Colon (tissue), 2 donors: ENCODE data around the gene SFXN1.

Experiments used
- FAIRE-seq: peaks from 2 replicates; lab custom pipeline; 2012; peaks lifted over from hg19 to GRCh38; lab: Jason Lieb, UNC
- donor health status: control.
- donor health status: control.

Gene SFXN1

DNA sequence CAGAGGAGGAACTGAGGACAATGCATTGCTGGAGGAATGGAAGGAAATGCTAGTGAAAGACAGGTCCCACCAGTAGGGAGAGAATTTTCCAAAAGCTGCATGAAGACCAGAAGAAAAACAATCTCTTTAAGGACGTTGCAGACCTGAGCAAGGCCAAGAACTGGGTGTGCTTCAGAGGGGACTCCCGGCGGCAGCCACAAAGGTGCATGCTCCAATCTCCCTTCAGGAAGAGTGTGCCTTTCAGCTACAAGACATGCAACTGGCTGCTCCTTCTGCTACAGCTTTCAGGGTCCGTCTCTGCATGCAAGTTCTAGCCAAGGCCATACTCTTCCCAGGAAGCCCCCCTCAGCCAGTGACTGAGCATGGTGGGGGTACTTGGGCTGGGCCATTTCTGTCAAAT lies 62.9 kb downstream of the SFXN1 start:
- FAIRE-seq: no peak

DNA sequence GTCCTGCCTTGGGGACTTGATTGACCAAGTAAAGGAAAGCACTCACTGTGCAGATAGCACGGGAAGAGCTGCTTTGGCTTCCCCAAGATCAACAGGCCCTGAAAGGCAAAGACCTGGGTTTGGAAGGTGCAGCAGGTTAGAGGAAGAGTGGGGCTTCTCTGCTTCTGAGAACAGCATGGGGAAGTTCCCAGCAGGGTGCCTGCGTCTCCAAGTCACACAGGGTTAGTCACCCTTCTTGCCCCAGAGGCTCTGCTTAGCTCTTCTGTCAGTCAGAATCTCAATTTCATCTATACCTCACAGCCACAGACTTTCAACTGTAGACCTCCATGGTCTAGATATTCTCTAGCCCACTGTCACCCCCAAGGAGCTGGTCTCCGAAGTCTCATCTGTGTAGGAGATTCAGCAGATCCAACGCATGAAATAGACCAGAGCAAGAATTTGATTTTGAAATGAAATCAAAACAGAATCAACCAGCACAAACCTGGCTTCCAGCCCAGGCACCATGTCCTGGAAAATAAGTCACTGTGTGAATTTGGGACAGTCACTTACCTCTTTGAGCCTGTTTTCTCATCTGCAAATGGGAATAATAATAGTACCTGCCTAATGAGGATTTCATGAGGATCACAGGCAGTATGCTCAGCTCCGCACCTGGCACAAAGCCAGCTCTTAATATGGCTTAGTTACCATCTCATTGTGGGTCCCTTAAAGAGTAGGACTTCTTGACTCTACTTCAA lies 64.0 kb downstream of the SFXN1 start:
- FAIRE-seq: no peak

DNA sequence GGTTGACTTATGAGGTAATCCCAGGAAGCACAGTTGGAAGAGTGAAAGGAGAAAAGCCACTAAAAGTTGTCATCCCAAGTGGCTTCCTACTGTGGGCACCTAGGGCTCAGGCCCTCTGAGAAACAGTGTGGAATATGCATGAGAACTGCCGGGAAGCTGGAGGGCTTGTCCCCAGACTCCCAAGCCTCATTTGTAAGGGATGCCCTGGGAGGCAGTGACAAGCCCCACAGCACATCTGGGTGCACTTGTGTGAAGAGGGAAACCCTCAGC lies 64.5 kb downstream of the SFXN1 start:
- no peak for FAIRE-seq

DNA sequence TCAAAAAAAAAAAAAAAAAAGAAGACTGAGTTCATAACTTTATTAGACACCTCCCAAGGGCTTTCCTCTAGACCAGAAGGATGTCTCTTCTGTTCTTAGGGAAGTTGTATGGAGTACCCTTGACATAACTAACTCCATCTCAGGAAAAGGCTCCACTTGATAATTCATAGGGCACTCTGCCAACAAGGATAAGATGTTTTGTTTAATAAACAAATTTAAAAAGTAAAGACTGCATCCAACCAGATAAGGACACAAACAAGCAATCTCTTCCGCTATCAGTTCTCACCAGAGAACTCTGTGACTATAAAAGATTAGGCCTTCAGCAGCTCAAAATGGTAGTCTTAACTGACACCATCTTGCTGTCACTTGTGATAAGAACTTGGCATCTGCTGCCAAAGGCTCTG lies 65.8 kb downstream of the SFXN1 start:
- FAIRE-seq: no peak

DNA sequence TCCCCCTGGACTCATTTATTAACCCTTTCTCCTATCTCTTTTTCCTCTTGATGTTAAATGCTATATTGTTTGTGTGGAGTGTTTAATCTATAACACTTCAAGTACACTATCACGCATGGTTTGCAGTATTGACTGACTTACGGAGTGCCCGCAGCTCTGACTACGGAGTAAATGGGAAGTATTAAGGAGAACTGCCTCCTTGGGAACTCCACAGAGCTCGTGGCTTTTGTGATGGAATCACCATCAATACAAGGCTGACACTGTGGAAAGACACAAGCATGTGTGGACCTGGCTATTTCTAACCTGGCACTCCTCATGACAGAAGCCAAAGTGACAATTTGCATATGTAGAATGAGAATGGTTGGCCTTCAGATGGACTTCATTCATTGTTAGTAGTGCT lies 66.2 kb downstream of the SFXN1 start:
- no peak for FAIRE-seq

DNA sequence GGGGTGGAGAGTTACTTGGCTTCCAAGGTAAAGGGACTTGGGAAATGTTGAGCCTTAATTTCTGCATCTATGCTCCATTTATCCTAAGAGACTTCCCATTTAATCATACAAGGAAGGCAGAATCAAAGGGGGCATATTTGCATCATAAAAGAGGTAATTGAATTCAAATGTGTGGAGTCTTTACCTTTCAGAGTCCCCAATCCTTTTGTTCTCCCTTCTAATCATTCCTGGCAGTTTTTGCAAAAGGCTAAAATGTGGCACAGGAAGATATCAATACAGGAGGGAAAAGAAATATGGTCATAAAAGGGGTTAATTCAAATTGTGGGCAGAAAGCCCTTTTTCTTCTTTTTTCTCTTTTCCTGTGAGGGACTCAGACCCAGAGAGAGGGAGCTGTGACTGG lies 69.5 kb downstream of the SFXN1 start:
- no peak for FAIRE-seq

DNA sequence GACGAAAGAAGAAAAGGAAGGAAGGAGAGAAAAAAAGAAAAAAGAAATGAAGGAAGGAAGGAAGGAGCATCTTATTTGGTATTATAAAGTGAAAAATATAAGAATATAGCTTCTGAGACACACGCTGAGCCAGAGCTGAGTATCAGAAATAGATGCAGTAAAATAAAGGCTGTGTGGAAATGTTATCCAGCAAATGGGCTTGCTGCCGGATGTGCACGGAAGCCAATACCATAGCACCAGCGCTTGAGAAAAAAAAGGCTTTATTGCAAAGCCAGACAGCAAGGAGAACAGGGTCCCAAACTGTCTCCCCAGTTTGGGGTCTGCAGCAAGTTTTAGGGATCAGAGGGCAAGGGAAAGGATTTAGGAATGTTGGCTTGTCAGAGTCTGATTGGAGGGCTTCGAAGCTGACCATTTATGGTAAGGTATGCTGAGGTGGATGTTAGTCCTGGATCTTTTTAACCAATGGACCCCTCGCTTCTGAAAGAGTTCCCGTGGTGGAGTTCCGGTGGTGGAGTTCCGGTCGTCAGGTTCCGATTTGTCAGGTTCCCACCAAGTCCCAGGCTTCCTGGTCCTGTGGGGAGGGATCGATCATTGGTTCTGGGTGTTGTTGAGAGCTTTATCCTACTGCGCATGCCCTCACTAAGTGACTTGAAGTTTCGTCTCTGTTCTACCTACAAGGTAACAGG lies 70.4 kb downstream of the SFXN1 start:
- FAIRE-seq: no peak

DNA sequence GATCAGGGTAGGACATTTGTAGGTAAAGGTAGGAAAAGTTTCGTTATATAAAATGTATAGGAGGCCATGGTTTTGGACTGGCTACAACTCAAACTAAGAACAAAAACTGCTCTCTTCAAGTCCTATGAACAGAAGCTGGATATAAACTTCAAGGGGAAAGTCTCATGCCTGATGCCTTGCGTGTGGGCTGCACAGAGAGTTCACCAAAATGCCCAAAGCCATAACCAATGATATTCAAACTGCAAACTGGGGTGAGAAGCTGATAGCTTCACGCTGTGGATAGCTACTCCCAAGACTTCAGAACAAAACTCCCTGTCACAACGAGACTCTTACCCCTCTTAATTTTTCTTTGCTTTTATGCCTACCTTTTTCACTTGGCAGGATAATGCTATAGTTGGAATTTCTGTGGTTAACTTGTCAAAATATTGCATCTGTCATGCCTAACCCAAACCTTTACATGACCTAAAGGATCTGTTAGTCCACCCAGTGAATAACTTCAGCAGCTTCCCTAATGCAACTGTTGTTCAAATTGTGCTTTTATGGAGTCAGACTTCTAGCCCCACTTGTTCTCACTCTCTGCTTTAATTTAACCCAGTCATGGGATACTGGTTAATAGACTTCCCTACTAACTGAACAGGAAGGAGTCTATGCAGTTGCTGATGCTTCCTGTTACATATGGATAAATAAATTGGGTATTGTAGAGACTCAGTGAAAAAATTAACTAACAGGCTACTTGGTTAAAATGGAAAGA lies 71.9 kb downstream of the SFXN1 start:
- FAIRE-seq: no peak

DNA sequence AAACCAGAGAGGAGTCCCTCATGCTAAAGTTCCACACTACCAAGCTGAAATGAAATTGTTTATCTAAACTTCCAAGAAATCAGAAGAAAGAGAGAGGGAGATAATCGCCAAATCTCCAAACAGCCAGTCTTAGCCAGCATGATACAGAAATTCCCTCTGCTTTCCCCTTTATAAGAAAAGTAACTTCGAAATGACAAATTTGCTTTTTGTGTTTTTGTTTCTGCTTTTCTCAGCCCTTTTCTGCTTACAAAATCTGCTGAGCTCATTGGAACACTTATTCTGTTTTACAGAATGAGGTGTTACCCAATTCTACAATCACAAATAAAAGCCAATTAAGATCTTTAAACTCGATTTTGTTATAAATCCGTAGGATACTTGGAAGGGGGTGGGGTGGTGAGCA lies 72.9 kb downstream of the SFXN1 start:
- no peak for FAIRE-seq

DNA sequence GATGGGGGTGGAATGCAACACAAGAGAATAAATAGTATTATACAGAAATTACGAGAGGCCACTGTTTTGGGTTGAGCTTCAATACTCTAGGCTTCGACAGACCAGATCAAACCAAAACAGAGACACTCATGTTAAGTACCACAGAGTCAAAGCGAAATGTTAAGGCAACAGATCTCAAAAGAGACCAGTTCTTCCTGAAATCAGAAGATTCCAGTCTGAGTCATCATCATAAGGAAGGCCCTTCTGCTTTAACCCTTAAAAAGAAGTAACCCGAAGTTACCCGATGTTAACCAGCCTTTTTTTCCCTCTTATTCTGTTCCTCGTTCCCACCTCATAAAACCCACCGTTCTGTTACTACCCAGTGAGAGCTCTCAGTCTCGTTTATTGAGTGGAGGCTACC lies 75.9 kb downstream of the SFXN1 start:
- no peak for FAIRE-seq

DNA sequence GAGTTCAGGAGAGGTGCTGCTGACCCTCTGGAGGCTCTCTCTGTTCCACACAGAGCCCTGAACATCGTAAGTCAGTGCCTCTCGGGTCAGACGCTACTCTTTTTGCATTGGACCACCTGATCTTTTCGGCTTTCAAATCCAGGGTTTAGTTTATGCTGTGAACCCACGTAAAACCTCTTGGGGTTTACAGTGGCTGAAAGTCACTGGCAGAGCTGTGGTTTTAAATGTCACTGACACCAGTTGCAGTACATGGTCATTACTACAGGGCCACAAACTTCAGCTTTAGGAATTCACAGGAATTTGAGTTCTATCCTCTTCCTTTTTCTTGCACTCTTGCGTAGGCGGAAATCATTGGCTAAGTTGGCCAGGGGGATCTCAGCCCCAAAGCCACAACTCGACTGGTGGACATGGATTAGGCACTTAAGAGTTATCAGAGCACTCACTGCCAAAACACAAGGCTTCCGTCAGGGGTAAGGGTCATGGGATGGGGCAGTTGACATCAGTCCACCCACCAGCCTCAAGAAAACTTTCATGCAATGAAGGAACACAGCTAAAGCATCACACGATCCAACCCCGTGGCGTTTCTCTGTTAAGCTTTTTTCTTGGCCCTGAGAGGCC lies 76.9 kb downstream of the SFXN1 start:
- no peak for FAIRE-seq

DNA sequence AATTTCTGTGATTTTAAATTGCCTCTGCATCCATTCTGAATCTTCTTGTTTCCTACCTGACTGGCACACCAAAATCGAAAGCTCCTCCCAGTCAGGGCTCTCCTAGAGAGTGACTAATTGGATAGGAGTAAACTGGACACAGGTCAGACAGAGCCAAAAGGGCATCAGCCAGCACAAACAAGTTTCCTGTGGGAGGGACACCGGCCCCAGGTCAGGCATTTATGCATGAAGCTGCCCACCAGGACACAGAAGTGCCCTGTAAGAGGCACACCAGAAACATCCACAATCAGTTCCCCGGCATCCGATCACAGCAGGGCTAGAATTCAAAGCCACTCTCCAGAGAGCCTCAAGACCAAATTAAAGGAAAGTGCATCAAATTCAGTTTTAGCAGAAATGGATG lies 78.4 kb downstream of the SFXN1 start:
- no peak for FAIRE-seq

DNA sequence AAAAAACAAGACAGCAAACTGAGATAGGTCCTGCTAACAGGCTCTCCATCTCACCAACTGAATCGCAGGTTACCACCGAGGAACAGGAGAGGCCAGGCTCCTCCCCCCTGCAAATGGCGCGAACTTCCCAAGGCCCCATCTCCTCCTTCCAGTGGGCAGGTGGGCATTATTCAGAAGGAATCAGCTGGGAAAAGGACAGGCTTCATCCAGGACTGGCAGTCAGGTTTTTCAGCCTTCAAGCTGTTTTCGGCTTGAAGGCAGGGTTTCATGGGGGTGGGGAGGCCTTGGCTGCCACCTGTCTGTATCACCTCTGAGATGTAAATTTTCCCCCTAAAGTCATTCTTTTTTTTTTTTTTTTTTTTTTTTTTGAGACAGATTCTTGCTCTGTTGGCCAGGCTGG lies 79.4 kb downstream of the SFXN1 start:
- FAIRE-seq: no peak

DNA sequence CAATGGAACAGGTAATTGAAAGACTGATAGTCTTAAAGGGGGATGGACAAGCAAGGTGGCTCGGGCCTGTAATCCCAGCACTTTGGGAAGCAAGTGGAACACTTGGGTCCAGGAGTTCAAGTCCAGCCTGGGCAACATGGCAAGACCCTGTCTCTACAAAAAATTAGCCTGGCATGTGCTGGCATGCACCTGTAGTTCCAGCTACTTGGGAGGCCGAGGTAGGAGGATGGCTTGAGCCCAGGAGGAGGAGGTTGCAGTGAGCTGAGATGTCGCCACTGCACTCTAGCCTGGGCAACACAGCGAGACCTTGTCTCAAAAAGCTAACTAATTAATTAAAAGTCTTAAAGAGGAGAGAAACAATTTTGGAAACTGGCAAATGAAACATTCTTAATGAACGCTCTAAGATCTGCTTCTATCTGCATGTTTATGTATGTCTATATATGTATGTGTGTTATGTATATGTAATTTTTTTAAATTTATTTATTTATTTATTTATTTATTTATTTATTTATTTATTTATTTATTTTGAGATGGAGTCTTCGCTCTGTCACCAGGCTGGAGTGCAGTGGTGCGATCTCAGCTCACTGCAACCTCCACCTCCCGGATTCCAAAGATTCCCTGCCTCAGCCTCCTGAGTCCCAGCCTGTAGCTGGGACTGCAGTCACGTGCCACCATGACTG lies 80.6 kb downstream of the SFXN1 start:
- no peak for FAIRE-seq

DNA sequence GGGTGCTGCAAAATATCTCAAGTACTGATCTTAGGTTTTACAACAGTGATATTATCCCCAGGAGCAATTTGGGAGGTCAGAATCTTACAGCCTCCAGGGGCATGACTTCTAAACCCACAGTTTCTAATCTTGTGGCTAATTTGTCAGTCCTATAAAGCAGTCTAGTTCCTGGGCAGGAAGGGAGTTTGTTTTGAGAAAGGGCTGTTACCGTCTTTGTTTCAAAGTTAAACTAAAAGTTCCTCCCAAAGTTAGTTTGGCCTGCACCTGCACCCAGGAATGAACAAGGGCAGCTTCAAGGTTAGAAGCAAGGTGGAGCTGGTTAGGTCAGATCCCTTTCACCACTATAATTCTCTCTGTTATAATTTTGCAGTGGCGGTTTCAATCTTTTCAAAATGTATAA lies 81.7 kb downstream of the SFXN1 start:
- no peak for FAIRE-seq

DNA sequence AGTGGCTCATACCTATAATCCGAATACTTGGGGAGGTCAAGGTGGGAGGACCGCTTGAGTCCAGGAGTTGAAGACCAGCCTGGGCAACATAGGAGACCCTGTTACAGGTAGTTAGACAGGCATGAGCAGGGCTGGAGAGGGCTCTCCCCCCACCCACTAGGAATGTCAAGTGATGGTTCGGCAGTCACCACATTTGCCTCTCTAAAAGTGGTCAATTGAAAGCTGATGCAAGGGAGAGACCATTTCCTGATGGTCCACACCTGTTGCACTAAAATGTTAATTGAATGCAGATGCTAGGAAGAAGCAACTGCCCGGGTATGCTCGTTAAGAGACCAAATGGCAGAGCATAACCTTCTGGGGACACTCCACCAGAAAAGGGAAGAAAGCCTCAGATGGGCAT lies 82.7 kb downstream of the SFXN1 start:
- no peak for FAIRE-seq

DNA sequence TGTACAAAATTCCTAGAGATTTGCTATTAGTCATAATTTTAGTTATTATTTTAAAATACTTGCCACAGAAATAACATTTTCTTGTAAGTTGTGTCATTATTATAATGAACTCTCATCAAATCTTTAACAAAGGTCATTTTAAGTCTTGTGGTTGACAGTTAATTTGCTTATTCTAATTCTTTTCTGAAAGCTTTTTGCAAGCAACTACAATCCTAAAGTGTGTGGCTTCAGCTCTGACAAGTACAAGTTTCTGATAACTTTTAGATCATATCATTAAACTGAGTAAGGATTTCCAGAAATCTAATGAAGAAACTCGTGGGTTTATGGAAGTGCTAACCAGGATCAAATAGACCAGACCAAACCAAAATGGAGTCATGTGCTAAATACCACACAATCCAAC lies 86.4 kb downstream of the SFXN1 start:
- FAIRE-seq: no peak

DNA sequence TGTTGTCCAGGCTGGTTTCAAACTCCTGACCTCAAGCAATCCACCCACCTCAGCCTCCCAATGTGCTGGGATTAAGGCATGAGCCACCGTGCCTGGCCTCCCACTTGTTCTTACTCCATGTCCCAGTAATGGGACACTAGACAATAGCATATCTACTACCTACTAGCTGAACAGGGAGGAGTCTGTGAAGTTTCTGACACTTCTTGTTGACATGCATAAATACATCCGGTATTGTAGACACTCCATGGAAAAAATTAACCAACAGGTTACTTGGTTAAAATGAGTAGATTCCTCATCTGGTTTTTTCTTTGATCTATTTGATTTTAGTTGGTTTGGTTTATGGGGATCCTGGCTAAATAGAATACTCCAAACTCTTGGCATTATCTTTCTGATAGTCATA lies 88.3 kb downstream of the SFXN1 start:
- no peak for FAIRE-seq

DNA sequence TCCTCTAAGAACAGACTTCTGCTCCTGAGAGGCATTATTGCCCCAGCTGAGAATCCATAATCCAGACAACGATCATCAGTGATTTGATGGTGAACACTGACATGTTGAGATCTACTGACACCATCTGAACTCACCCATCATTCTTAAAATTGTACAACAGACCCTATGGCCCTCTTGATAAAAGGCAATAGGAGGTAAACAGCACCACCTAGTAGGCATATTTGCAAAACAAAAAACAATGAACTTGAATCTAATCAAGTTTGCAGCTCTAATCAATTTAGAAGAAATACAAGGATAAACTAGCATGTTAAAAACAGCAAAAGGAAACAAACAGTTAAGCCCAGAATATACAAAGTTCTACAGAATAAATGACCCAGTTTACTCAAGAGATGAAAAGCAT lies 89.6 kb downstream of the SFXN1 start:
- FAIRE-seq: no peak

DNA sequence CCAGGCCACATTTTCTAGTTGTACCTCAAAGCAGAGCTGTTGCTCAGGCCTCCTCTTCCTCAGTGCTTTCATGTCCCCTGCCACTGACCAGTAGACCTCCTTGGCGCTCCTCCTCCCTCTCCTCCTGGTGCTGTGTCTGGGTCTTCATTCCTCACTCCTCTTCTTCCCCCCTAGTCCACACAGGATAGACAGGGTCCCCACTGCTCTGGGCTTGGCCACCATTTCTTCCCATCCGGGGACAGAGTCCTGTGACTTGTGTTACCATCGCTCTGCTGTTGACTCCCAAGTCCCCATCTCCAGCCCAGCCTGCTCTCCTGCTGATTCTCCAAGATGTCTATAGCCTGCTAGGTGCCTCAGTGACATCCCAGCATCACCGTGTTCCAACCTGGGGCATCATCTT lies 91.3 kb downstream of the SFXN1 start:
- FAIRE-seq: no peak

DNA sequence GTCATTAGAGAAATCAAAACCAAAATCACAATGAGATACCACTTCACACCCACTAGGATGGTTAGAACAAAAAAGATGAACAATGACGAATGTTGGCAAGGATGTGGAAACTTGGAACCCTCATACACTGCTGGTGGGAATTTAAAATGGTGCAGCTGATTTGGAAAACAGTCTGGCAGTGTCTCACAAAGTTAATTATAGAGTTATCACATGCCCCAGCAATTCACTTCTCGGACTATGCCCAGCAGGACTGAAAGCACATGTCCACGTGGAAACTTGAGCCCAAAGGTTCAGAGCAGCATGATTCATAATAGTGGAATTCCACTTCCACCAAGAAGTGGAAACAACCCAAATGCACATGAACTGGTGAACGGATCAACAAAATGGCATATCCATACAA lies 94.5 kb downstream of the SFXN1 start:
- no peak for FAIRE-seq

DNA sequence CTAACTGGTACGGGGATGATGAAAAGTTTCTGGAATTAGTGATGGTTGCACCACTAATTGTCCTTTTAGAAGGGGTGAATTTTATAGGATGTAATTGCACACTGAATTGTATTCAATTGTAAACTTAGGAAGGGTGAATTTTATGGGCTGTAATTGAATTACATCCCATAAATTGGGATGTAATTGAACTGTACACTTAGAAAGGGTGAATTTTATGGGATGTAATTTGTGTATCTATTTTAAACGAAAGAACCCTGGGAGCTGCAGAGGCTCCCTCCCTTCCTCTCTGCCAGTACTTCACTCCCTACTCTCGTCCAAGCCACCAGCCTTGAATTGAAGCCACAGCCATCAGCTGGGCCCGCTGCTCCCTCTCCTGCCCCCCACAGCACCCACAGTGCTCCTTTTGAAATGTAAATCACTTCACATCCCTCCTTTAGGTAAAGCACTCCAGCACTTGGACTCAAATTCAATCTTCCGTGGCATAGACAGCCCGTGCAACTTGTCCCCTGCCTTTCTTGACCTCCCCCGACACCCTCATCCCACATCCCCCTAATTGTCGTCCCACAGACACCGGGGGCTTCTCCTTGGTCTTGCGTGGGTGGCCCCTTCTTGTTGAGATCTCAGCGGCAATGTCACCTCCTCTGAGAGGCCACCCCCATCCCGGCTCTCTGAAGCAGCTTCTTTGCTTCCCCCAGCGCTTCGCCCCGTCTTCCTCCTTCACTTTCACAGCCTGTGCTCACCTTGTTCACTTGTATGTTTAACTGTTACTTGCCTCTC lies 95.3 kb downstream of the SFXN1 start:
- no peak for FAIRE-seq
